ENCODE results near the gene IL16. TPM values are rescaled to one million over a fixed set of nuclear protein-coding genes. Genes with fewer than 3 reads are reported as not detected.
A peak's percentile ranks its signal among the peaks of the same experiment; 100 is the strongest.

IL16 gene
- total RNA-seq, 1 experiment from 2014 or later: 0.96 TPM

DNA sequence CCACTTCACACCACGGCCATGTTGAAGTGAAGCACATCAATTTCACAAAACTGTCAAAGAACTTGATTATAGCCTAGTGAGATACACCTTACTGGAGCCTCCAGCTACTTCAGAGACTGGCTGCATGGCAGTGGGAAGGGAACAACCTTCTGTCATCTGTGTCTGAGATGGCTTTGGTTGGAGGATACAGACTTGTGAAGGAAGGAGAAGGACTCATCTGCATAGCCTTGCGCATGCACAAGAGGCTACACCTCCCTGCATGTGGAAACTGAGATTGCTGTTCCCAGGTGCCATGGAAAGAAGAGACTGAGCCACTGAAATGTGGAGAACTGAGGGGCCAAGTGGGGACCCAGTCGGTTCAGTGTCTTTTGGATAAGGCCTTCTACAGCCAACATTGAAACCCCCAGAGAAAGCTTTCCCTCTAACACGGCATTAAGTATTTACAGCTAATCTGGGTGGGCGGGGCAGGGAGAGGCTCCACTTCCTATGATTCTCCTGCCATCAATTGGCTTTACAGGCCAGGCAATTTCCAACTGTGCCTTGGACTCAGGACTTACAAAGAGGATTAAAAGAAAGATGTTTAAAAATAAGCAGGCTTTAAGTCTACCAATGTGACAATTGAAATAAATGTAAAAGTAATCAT lies 58.8 kb downstream of the IL16 start:
- no peak for DNase-seq (ENCODE audit: low read depth)

GRCh38 chr15:81255958-81256320 lies 59.3 kb downstream of the IL16 start:
- DNase-seq (ENCODE audit: low read depth): no peak

- peak; percentile 67 for DNase-seq (ENCODE audit: low read depth)
These were observed 60.2 kb downstream of the IL16 start for GRCh38 chr15:81256916-81257315.

GRCh38 chr15:81257435-81257834 lies 60.8 kb downstream of the IL16 start:
- DNase-seq (ENCODE audit: low read depth): no peak

GRCh38 chr15:81258455-81258854 lies 61.8 kb downstream of the IL16 start:
- DNase-seq (ENCODE audit: low read depth): no peak

- no peak for DNase-seq (ENCODE audit: low read depth)
These were observed 63.1 kb downstream of the IL16 start for GRCh38 chr15:81259760-81260298.

GRCh38 chr15:81261172-81261811 lies 64.6 kb downstream of the IL16 start:
- no peak for DNase-seq (ENCODE audit: low read depth)

- no peak for DNase-seq (ENCODE audit: low read depth)
These were observed 66.8 kb downstream of the IL16 start for GRCh38 chr15:81263477-81263876.

DNA sequence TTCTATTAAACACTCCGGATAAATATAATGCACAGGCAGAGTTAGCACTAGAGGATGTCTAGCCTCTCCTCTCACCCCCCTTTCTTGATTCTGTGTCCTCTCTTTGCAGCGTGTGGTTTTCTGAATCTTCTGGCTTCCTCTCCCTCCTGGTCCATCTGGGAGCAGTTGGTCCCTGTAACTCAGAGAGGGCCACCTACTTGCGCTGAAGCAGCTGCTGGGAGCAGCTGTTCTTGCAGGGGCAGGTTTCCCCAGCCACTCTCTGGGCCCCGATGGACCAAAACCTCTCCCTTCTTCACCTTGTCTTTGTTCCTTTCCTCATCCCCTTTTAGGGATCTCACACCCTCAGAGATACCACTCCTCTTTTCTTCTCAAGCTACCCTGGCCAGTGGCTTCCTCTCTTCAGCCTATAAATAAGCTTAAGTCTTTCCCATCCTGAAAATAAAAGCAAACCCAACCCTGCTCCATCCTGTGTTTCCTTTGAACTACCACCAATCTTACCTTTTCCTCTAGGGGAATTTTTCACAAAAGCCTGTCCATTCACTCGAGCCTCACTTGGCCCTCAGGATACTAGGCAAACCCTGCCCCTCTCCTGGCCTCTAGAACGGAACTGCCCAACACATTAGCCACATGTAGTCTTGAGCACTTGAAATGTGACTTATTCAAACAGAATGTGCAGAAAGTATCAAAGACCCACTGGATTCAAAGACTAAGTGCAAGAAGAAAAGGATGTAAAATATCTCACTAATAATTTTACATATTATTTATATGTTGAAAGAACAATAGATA lies 67.6 kb downstream of the IL16 start:
- DNase-seq (ENCODE audit: low read depth): peak; percentile 55

DNA sequence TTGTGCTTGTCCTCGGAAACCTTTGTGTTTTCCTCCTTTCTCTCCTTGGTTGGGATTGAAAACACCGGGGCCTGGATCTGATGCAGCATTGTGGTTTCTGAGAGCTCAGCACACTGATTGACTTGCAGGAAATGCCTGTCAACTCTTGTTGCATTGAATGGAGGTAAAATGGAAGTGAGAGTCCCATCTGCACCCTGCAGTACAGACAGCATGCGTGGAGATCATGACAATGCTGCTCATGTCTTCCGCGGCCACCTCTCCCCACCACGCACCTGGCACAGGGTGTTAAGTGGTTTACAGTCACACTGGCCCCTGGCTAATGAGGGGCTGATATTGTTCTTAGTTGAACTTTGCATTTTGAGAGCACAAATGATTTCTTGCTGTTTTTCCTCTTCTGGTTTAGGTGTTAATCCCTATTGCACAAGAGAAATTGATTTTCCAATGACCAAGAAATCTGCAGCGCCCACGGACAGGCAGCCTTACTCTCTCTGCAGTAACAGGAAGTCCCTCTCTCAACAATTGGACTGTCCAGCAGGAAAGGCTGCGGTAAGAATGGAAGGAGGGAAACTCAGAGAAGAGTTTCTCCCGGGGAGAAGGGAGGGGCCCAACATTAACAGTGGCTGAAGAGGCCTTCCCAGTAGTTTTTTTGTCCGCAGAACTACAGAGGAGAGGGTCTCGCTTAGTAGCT lies 68.7 kb downstream of the IL16 start:
- no peak for DNase-seq (ENCODE audit: low read depth)

GRCh38 chr15:81265944-81266775 lies 69.5 kb downstream of the IL16 start:
- DNase-seq (ENCODE audit: low read depth): peak; percentile 78

GRCh38 chr15:81268340-81268739 lies 71.7 kb downstream of the IL16 start:
- no peak for DNase-seq (ENCODE audit: low read depth)

GRCh38 chr15:81268881-81269601 lies 72.4 kb downstream of the IL16 start:
- no peak for DNase-seq (ENCODE audit: low read depth)

DNA sequence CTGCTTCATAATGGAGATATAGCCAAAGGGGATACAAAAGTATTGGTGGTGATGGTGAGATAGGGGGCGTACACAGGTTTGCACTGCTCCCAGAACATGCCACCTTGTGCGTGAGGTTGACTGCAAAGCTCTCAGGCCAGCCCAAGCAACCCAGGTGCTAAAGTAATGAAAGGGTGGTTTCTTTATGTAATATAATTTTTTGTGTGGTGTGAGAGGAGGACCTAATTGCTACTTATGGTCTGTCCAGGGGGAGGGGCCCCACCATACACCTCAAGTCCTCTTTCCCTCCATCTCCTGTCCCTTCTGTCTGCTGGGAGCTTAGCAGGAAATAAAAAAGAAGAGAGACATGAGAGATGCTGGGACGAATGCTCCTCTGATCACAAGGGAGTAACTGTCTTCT lies 73.5 kb downstream of the IL16 start:
- no peak for DNase-seq (ENCODE audit: low read depth)

DNA sequence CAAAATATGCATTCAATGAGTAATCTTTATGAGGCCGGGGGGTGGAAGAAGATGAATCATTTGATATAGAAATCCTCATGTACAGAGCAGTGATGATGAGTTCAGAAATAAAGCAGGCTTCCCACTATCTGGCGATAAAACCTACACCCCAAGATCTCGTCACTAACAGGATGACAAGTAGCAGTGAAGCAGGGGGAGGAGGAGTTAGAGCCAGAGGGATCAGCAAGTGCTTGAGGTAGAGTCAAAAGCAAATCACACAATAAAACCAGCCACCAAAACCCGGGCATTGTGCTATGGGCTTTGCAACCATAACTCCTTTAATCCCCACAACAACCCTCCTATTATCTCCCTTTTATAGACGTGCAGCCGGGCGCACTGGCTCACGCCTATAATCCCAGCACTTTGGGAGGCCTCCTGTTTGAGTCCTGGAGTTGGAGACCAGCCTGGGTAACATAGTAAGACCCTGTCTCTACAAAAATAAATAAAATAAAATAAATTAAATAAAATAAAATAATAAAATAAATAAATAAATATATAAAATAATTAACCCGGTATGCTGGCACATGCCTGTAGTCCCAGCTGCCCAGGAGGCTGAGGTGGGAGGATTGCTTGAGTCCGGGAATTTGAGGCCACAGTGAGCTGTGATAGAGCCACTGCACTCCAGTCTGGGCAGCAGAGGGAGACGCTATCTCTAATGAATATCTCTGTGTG lies 74.3 kb downstream of the IL16 start:
- DNase-seq (ENCODE audit: low read depth): no peak

DNA sequence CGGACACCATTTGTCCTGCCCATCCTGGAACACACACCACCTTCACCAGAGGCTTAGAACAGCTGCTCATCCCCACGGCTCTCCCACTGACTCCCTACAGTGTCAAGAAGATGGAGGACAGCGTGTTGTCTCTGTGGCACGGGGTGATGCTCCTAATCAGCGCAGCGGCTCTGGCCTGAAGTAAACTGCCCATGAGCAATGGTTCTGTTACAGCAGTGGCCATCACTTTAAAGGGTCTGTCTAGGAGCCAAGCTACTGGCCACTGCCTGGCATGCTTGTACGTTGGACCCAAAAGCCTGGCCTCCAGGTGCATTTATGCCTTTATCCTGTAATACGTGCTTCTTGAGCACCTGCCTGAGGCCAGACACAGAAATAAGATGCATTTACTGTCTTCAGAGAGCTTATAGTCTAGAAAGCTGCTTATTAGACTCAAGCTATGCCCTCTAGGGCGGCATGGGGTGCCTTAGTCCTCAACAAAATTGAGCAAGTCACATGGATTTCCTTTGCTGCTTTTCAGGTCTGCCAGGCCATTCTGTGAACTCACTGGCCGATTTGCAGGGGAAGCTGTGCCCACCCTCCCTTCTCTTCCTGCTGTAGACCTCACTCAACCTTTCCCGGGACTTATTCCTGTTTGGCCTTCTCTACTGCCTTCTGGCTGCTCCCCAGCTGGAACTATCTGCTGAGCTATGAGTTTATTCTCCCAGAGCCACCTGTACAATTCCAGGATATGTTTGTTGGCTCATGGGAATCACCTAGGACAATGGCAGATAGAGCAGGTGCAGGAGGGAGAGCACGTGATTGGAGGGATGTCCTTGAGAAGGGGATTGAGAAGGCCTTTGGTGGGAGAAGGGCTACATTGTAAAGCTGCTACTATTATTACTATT lies 75.3 kb downstream of the IL16 start:
- no peak for DNase-seq (ENCODE audit: low read depth)

DNA sequence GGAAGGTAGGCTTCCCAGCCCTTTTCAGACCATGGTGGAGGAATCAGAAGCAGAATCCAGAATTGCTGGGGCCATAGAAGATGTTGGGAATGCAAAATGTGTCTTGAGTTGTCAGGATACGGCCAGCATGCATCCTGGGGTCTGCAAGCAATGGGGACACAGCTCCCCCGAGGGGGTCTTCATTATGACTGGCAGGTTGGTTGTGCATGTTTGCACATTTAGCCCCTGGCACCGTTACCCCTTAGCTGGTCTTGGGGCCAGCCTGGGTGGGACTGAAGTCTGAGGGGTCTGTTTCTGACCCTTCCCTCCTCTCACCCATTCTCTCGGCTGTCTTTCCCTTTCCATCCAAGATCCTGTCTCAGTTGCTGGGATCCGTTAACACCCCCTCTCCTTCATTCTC lies 76.5 kb downstream of the IL16 start:
- DNase-seq (ENCODE audit: low read depth): no peak

DNA sequence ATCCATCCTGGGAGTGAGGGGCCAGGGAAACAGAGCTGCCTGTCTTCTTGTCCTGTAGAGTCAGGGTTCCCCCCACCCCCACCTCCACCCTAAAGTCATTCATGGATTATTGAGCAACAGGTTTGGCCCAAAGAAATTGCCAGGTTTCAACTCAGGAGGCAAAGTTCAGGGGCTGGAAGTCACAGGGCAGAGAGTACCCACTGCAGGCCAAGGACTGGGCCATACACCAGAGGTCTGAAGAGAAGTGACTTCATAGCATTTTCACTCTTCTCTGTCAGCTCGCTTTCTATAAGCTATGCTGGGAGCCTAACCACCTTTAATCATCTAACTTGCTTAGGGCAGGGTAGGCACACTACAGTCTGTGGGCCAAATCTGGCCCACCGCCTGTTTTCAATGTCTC lies 77.2 kb downstream of the IL16 start:
- DNase-seq (ENCODE audit: low read depth): no peak

DNA sequence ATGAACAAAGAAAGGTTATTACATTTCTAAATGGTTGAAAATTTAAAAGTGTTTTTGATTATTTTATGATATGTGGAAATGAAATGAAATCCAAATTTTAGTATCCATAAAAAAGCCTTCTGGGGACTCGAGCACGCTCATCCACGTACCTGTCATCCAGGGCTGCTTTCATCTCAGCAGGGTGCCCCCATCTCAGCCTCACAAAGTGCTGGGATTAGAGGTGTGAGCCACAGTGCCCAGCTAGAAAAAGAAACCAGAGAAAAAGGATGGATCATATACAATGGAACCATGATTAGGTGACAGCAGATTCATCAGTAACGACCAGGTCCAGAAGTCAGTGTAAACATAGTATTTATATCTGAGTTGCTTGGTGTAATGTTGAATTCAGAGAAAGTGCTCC lies 77.6 kb downstream of the IL16 start:
- DNase-seq (ENCODE audit: low read depth): no peak
